Activated CD8-positive, alpha-beta memory T cell treated with anti-CD3 and anti-CD28 coated beads, Interleukin-2, amount 50 U/mL, for 24 hours (primary cell): ENCODE measurements around the gene MOV10.

Experiments
- DNase-seq: peaks from one replicate; pipeline ENCODE4 v3.0.0-alpha.2; 2020; ENCODE audit errors: extremely low read depth

Gene MOV10

GRCh38 chr1:112743174-112744008, 68.9 kb downstream of the MOV10 start:
- no peak for DNase-seq

DNA sequence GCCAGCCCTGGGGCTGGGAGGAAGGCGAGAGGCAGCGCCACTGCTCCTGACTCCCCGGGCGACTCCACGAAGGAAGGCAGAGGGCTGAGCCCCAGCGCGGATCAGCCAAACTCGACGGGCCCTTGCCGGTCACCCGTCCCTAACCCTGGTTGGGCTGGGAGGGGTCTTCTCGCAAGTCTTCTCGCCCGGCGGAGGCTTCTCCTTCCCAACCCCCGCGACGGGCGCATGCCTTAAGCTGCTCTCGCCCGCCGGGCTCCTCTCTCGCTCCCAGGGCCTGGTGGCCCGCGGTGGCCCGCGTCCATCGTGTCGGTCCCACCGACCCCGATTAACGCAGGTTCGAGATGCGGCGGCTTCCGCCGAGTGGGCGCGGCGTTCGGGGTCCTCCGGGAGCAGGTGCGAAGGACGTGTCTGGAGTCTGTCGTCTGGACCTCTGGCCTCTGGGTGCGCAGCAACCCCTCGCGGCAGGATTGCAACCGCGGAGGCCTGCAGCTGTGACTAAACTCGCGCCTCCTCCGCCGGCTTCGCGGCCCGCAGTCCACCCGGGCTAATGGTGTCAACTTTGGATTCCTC, 69.6 kb downstream of the MOV10 start:
- DNase-seq: no peak

- DNase-seq: no peak
These were observed 73.9 kb downstream of the MOV10 start for GRCh38 chr1:112748396-112748795.
